Measurements from ENCODE around the gene KRT12. TPM values are rescaled to one million over a fixed set of nuclear protein-coding genes. Genes with fewer than 3 reads are reported as not detected.

The KRT12 gene
- total and polyA plus RNA-seq, 4 donors: not detected

DNA sequence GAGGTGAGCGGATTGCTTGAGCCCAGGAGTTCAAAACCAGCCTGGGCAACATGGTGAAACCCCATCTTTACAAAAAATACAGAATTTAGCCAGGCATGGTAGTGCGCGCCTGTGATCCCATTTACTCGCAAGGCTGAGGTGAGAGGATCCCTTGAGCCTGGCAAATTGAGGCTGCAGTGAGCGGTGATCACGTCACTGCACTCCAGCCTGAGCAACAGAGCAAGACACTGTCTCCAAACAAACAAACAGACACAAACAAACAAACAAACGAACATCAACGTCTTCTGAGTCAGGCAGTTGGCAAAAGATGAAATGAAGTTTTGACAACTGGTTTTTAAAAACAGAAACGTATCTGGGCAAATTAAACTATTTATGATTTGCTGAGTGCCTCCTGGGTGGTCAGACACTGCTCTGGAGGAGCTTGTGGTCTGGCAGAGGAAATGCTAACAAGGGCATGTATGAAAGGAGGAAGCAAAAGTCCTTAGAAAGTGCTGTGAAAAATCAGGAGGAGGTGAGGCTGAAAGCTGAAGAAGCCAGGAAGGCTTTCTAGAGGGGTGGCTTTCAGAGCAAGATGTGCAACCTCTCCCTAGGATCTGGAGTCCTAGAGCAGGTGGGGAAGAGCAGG, 28.2 kb upstream of the KRT12 start (continued):
- TF ChIP-seq, protein P1, sequence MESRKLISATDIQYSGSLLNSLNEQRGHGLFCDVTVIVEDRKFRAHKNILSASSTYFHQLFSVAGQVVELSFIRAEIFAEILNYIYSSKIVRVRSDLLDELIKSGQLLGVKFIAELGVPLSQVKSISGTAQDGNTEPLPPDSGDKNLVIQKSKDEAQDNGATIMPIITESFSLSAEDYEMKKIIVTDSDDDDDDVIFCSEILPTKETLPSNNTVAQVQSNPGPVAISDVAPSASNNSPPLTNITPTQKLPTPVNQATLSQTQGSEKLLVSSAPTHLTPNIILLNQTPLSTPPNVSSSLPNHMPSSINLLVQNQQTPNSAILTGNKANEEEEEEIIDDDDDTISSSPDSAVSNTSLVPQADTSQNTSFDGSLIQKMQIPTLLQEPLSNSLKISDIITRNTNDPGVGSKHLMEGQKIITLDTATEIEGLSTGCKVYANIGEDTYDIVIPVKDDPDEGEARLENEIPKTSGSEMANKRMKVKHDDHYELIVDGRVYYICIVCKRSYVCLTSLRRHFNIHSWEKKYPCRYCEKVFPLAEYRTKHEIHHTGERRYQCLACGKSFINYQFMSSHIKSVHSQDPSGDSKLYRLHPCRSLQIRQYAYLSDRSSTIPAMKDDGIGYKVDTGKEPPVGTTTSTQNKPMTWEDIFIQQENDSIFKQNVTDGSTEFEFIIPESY (IDR thresholded peaks at IDR 0.05): no peak
- TF ChIP-seq HNF4A (conservative IDR thresholded peaks at IDR 0.05) (no peak), EGR1 (IDR thresholded peaks at IDR 0.05; ENCODE audit: low read depth in 2 of 2) (no peak), REST (IDR thresholded peaks at IDR 0.05) (no peak), RAD21 (IDR thresholded peaks at IDR 0.05) (no peak)

DNA sequence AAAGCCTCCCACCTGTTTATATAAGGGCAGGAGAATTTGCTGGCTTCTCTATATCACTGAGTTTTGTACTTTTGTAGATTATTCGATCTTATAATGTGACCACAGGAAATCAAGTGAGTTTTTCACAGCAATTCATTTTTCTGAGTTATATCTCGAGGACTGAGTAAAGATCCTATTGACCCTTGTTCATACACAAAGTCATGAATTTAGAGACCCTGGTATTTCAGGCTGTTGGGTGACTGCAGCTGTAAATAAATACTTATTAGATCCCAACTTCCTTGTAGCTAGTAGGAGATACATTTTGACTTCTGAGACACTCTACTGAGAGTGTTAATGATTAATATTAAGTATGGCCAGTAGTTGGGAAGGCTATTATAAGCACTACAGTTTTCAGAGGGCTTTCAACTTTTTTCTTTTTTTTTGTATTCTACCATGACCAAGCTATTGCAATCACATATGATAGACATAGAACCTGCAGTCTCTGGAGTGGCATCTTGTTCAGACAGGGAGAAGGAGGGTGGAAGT, 21.2 kb upstream of the KRT12 start:
- 80% methylated on average over 2 of the region's 2 CpGs for WGBS
- Histone ChIP-seq H3K9me3 (ENCODE audit: control insufficient read depth in 4 of 4, low read length in 3 of 4) (no peaks in the 10 kb centered on the region), H3K36me3 (ENCODE audit: control insufficient read depth in 4 of 4, insufficient read depth in 3 of 4, low read depth in 1 of 4, low read length in 3 of 4) (no peaks in the 10 kb centered on the region), H3K9ac (ENCODE audit: low read depth in 1 of 2, low read length in 2 of 2) (no peak overlapping the region), H3K27me3 (ENCODE audit: control insufficient read depth in 4 of 4, insufficient read depth in 4 of 4, low read length in 3 of 4) (peaks cover 0 to 5% (median 2%) of the 10 kb centered on the region in 4 donors), H3K4me1 (ENCODE audit: control insufficient read depth in 4 of 4, insufficient read depth in 4 of 4, low read length in 3 of 4) (no peaks in the 10 kb centered on the region), H3K27ac (ENCODE audit: low read depth in 1 of 2, low read length in 2 of 2) (no peak overlapping the region), H3K4me3 (ENCODE audit: low read depth in 1 of 3, low read length in 3 of 3) (no peak overlapping the region)
- DNase-seq (ENCODE audit: low spot score): no peak
- TF ChIP-seq FOXA2 (IDR thresholded peaks at IDR 0.05): no peak
- TF ChIP-seq, protein P1 (IDR thresholded peaks at IDR 0.05): no peak

GRCh38 chr17:40886090-40886489, 19.1 kb upstream of the KRT12 start:
- 52% methylated on average over 3 of the region's 3 CpGs for WGBS
- Histone ChIP-seq H3K4me3 (ENCODE audit: low read depth in 1 of 3, low read length in 3 of 3) (no peak overlapping the region), H3K4me1 (ENCODE audit: control insufficient read depth in 4 of 4, insufficient read depth in 4 of 4, low read length in 3 of 4) (no peaks in the 10 kb centered on the region), H3K27me3 (ENCODE audit: control insufficient read depth in 4 of 4, insufficient read depth in 4 of 4, low read length in 3 of 4) (peaks cover 0 to 5% (median 2%) of the 10 kb centered on the region in 4 donors), H3K9ac (ENCODE audit: low read depth in 1 of 2, low read length in 2 of 2) (no peak overlapping the region), H3K27ac (ENCODE audit: low read depth in 1 of 2, low read length in 2 of 2) (no peak overlapping the region), H3K9me3 (ENCODE audit: control insufficient read depth in 4 of 4, low read length in 3 of 4) (no peaks in the 10 kb centered on the region), H3K36me3 (ENCODE audit: control insufficient read depth in 4 of 4, insufficient read depth in 3 of 4, low read depth in 1 of 4, low read length in 3 of 4) (no peaks in the 10 kb centered on the region)
- DNase-seq (ENCODE audit: low spot score): no peak
- TF ChIP-seq FOXA1 (IDR thresholded peaks at IDR 0.05): no peak
- no peak for TF ChIP-seq ATF3 (IDR thresholded peaks at IDR 0.05)

All from liver (tissue), 9 donors.